SJSA1 (cell line): ENCODE measurements around the gene DGKA. TPM values are rescaled to one million over a fixed set of nuclear protein-coding genes. Genes with fewer than 3 reads are reported as not detected.
"Not testable (repeated sequence)": the region's sequence is repeated elsewhere in the genome, so short reads cannot be mapped to it uniquely, and the experiment has no call there.

Experiments used
- DNase-seq, 2 experiments: peaks; one replicate each; pipeline ENCODE4 v3.0.0-alpha.2; 2015 to 2020; ENCODE audit warnings: low spot score in 2 of 2, low read depth in 1 of 2
- H3K27ac ChIP-seq: fragments of 250-450 bp; sonication (Bioruptor Pico); 2 replicates; pipeline ENCODE4 v1.5.1; 2020; ENCODE audit warnings: mild to moderate bottlenecking, moderate library complexity
- H3K27me3 ChIP-seq: fragments of 250-450 bp; sonication (Bioruptor Pico); replicated peaks from 2 replicates; pipeline ENCODE4 v1.5.1; 2020; ENCODE audit warnings: mild to moderate bottlenecking, moderate library complexity
- H3K36me3 ChIP-seq: fragments of 250-450 bp; sonication (Bioruptor Pico); 2 replicates; pipeline ENCODE4 v1.5.1; 2020; ENCODE audit warnings: mild to moderate bottlenecking
- H3K4me1 ChIP-seq: fragments of 250-450 bp; sonication (Bioruptor Pico); replicated peaks from 2 replicates; pipeline ENCODE4 v1.6.1; 2021; ENCODE audit warnings: mild to moderate bottlenecking
- H3K4me3 ChIP-seq: fragments of 250-450 bp; sonication (Bioruptor Pico); 2 replicates; pipeline ENCODE4 v1.5.1; 2020; ENCODE audit warnings: mild to moderate bottlenecking
- H3K9me3 ChIP-seq: fragments of 250-450 bp; sonication (Bioruptor Pico); replicated peaks from 2 replicates; pipeline ENCODE4 v1.5.1; 2020; ENCODE audit warnings: mild to moderate bottlenecking
- total RNA-seq: library from RNA; depleted of rRNA; stranded (reverse); fragments of >200 nt; shearing (Covaris generic); gene quantifications from 2 replicates; pipeline ENCODE4 v1.2.3, GENCODE V29; 2014

DGKA gene
- total RNA-seq, 1 experiment from 2014 or later = 46.2 TPM

DNA sequence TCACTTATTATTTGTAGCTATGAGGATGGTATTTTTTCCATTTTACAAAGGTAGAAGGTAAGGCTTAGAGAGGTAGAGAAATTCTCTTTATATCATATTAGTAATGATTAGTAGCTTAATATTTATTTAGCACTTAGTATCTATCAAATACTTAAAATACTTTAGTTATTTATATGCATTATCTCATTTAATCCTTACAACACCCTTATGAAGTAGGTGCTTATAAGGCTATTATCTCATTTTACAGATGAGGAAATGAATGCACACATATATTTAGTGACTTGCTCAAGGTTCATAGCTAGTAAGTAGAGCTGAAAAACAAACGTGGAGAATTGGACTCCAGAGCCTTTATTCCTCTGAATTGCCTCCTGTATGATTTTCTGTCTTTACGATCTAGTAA is 53.9 kb downstream of the DGKA start:
- Histone ChIP-seq H3K27ac (no peak overlapping the region), H3K4me3 (no peak overlapping the region), H3K9me3 (no peaks in the 10 kb centered on the region), H3K36me3 (peaks cover 48% of the 10 kb centered on the region), H3K4me1 (no peaks in the 10 kb centered on the region), H3K27me3 (no peaks in the 10 kb centered on the region)
- DNase-seq = no peak

DNA sequence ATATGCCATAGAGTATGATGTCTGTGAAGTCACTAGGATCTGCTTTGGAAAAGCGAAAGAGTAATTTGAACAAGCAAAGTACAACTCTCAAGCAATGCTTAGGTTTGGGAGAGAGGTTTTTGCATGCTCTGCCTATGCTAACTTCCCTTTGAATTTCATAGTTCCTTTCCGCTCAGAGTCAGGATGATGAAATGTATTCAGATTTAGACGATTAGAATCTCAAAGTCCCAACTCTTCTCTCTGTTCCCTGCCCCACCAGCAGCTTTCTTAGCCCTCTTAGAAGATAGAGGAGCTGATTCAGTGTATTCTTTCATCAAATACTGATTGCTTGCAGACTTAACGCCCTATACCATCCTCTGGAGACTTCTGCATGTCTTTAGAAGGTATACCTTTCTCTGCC is 54.4 kb downstream of the DGKA start:
- Histone ChIP-seq H3K9me3 (no peaks in the 10 kb centered on the region), H3K4me1 (no peaks in the 10 kb centered on the region), H3K36me3 (peaks cover 51% of the 10 kb centered on the region), H3K4me3 (no peak overlapping the region), H3K27me3 (no peaks in the 10 kb centered on the region), H3K27ac (no peak overlapping the region)
- DNase-seq = no peak

DNA sequence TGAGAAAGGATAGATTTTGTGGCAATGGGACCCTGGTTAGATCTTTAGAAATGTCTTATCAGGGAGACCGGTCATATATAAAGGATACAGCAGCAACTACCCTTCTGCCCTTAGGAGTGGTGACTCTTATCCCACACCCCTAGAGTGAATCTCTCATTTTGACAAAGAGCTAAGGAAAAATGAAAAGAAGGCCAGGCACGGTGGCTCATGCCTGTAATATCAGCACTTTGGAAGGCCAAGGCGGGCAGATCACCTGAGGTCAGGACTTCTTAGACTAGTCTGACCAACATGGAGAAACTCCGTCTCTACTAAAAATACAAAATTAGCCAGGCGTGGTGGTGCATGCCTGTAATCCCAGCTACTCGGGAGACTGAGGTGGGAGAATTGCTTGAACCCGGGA is 55.0 kb downstream of the DGKA start:
- not testable (repeated sequence) for H3K9me3 ChIP-seq, H3K27me3 ChIP-seq, H3K27ac ChIP-seq, H3K4me3 ChIP-seq, DNase-seq, H3K4me1 ChIP-seq
- H3K36me3 ChIP-seq = peaks cover 51% of the 10 kb centered on the region

DNA sequence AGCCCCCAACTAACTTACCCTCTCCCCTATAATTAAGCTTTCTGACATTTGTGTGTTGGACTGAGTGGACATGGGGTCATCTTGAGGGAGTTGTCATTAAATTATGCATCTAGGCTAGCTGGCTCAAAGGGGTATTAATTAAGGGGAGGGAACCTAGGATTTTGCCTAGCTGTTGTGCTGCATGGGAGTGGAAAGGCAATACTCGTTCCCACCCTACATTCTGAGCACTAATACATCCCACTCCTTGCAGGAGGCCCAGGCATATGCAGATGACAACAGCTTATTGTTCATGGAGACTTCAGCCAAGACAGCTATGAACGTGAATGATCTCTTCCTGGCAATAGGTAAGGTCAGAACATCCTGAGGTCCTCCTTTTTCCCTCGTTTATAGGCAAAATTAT is 60.1 kb downstream of the DGKA start:
- no peaks in the 10 kb centered on the region for H3K27me3 ChIP-seq
- H3K4me3 ChIP-seq = no peak overlapping the region
- H3K27ac ChIP-seq = no peak overlapping the region
- DNase-seq = no peak
- peaks cover 57% of the 10 kb centered on the region for H3K36me3 ChIP-seq
- no peaks in the 10 kb centered on the region for H3K9me3 ChIP-seq
- H3K4me1 ChIP-seq = 0 out of 2 replicates have a peak, but pooled peaks cover 1% of the 10 kb centered on the region

DNA sequence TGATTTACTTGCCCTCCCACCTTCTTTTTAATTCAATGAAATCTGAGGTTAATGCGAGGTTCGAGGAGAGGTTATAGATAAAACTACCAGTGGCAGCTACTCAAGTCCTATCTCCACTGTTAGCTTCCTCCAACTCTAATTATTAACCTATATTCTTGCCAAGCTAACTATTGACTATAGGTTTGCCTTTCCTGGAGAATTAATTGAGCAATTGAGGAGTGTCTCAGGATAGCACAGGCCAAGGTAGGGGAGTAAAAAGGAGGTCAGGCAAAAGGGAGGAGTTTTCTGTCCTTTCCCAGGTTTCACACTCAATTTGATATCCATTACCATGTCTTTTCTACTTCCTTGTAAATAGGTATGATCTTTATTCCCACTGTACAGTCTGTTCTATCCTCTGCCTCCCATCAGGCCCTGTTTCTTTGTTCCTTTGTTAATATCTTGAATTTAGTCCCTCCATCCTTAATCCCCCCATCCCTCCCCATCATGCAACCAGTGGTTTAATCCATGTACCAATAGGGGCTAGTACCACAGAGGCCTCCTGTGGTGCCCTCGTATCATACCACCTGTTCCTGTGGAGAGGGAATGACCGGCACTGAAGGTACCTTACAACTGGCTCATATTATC is 62.4 kb downstream of the DGKA start:
- H3K9me3 ChIP-seq = no peaks in the 10 kb centered on the region
- H3K36me3 ChIP-seq = peaks cover 49% of the 10 kb centered on the region
- no peaks in the 10 kb centered on the region for H3K27me3 ChIP-seq
- no peak for DNase-seq
- H3K4me1 ChIP-seq = 0 out of 2 replicates have a peak, but pooled peaks cover 4% of the 10 kb centered on the region
- no peak overlapping the region for H3K27ac ChIP-seq
- H3K4me3 ChIP-seq = no peak overlapping the region

DNA sequence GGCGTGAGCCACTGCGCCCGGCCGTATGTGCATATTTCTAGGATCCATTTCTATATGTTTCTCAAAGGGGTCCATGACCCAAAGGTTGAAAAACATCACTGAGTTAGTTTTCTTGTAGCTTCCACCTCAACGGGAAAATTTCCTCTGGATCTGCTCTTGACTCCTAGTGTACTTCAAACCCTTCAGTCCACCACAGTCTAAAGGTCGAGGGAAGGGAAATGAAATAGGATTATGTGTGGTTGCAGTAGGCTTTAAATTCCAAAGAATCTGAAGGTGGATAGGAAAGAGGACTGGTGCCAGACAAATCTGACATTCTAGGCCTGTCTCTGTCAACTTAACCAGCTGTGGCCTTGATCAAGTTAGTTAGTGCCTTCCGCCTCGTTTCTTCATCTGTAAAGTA is 64.4 kb downstream of the DGKA start:
- H3K4me3 ChIP-seq = no peak overlapping the region
- no peak overlapping the region for H3K27ac ChIP-seq
- no peak for DNase-seq
- H3K27me3 ChIP-seq = no peaks in the 10 kb centered on the region
- peaks cover 35% of the 10 kb centered on the region for H3K36me3 ChIP-seq
- H3K4me1 ChIP-seq = 0 out of 2 replicates have a peak, but pooled peaks cover 4% of the 10 kb centered on the region
- H3K9me3 ChIP-seq = no peaks in the 10 kb centered on the region

DNA sequence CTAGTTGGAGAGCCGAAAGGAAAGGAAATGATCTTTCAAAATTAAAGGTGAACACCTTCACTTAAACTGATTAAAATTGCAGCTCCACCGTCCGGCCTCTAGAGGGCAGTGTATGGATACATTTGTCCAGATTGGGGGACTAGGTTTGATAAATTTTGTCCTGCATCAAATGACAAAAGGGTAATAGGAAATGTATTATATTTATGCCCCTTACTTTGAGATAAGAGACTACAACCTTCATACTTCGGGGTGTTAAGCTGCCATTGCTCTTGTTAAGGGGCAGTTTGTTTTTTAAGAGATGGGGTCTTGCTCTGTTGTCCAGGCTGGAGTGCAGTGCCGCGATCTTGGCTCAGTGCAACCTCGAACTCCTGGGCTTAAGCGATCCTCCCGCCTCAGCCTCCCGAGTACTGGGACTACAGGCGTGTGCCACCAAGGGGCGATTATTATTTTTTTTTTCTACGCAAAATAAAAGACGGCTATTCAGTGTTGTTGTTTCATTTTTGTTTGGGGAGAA is 65.3 kb downstream of the DGKA start:
- Histone ChIP-seq H3K27me3 (no peaks in the 10 kb centered on the region), H3K4me3 (peak overlapping the region; percentile 46), H3K9me3 (no peaks in the 10 kb centered on the region), H3K27ac (no peak overlapping the region), H3K36me3 (peaks cover 26% of the 10 kb centered on the region), H3K4me1 (0 out of 2 replicates have a peak, but pooled peaks cover 4% of the 10 kb centered on the region)
- DNase-seq = peak; percentile 53 to 66

DNA sequence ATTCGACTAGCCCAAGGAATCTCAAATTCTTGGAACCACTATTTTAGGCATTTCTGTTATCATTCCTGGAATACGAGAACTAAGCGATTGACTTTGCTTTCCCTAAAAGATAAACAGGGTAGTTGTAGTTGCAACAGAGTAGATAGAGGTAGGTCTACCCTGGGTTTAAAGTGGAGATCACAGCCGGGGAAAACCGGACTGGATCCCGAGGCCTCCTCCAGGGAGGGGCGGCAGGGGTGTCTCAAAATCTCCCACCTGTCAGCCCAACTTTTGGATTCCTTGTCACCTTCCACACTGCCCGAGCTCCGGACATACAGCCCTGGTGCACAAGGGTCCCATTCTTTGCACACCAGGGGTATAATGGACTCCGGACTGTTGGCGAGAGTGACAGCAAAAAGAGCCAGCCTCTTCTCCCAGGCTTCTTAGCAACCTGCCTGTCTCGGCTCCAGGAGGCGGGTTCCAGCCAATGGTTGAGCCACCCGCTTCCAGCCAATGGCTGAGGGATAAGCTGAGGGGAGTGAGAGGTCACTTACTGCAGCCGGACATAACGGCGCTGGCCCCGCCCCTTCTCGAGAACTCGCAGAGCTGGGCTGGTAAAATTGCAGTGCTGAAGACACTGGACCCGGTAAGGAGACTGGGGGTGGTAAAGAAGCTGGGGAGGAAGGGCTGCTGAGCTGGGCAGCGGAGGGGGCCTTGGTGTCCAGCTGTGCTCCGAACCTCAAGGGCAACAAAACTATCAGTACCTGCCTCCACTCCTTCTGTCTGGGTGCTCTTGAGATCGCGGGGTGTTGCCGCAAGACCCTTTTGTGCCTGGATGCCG is 66.0 kb downstream of the DGKA start, which contains the start of gene SUOX:
Gene SUOX, plus strand, starts transcription at position 562 of the 820 bp plus-strand sequence. CDS start 4,946 bp downstream, outside the sequence.
- DNase-seq = peak; percentile 90 to 96
- no peak within 1 kb of the TSS for H3K27ac ChIP-seq

DNA sequence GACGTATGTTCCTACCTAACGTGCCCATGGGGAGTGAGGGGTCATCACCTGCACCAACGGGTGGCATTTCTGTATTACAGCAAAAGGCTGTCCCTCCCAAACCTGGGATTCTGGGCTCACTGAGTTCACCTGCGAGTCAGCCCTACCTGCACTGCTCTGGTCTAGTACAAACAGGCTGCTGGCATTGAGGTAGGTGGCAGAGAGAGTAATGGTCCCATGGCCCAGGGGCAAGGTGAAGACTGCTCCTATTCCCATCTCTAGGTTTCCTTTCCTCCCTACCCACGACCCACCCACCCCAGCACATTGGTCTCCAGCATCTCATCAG is 66.5 kb downstream of the DGKA start:
- H3K4me1 ChIP-seq = 0 out of 2 replicates have a peak, but pooled peaks cover 4% of the 10 kb centered on the region
- no peaks in the 10 kb centered on the region for H3K27me3 ChIP-seq
- H3K9me3 ChIP-seq = no peaks in the 10 kb centered on the region
- no peak for DNase-seq
- peak overlapping the region; percentile 46 for H3K4me3 ChIP-seq
- H3K36me3 ChIP-seq = peaks cover 16% of the 10 kb centered on the region
- no peak overlapping the region for H3K27ac ChIP-seq

More for the DNA sequence above, 66.0 kb downstream of the DGKA start, which contains the start of gene SUOX:
- Histone ChIP-seq H3K36me3 (peaks cover 19% of the 10 kb centered on the region), H3K9me3 (no peaks in the 10 kb centered on the region), H3K27me3 (no peaks in the 10 kb centered on the region), H3K4me3 (peak within 1 kb of the TSS; percentile 46), H3K4me1 (0 out of 2 replicates have a peak, but pooled peaks cover 4% of the 10 kb centered on the region)

DNA sequence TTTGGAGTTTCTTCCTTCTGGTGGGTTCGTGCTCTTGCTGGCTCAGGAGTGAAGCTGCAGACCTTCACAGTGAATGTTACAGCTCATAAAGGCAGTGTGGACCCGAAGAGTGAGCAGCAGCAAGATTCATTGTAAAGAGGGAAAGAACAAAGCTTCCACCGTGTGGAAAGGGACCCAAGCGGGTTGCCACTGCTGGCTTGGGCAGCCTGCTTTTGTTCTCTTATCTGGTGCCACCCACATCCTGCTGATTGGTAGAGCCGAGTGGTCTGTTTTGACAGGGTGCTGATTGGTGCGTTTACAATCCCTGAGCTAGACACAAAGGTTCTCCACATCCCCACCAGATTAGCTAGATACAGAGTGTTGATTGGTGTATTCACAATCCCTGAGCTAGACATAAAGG is 68.6 kb downstream of the DGKA start:
- DNase-seq, H3K4me1 ChIP-seq: not testable (repeated sequence)

DNA sequence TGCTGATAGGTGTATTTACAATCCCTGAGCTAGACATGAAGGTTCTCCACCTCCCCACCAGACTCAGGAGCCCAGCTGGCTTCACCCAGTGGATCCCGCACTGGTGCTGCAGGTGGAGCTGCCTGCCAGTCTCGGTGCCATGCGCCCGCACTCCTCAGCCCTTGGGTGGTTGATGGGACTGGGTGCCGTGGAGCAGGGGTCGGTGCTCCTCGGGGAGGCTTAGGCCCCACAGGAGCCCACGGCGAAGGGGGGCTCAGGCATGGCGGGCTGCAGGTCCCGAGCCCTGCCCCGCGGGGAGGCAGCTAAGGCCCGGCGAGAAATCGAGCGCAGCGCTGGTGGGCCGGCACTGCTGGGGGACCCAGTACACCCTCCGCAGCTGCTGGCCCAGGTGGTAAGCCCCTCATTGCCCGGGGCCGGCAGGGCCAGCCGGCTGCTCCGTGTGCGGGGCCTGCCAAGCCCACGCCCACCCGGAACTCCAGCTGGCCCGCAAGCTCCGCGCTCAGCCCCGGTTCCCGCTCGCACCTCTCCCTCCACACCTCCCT is 69.1 kb downstream of the DGKA start:
- H3K9me3 ChIP-seq, DNase-seq, H3K4me3 ChIP-seq, H3K27ac ChIP-seq, H3K36me3 ChIP-seq, H3K27me3 ChIP-seq, H3K4me1 ChIP-seq: not testable (repeated sequence)

More for the DNA sequence above, 68.6 kb downstream of the DGKA start:
- not testable (repeated sequence) for H3K27me3 ChIP-seq, H3K36me3 ChIP-seq, H3K4me3 ChIP-seq, H3K27ac ChIP-seq, H3K9me3 ChIP-seq

DNA sequence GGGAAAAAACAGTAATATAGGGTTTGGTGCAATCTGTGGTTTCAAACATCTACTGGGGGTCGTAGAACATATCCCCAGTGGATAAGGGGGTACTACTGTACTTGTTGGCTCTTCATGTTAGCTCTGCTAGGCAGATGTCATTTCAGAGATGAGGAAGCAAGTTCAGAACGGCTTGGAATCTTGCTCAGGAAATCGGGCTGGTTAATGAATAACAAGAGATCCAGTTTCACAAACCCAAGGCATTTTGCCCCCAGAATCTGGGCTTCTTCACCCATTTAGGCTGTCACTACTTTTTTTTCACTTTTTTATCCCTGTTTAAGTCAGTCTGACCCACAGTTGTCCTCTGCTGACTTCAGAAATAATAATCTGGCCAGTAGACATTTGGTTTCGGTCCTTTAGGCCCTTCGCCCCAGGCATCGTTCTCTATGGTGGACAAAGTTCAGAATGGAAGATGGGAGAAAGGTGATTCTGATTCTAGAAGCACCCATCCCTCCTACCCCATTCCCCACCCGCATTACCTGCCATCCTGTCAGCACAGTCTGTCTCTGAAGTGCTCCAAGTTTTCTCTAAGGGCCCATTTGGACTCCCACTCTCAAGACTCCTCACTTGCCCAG is 70.6 kb downstream of the DGKA start:
- no peak for DNase-seq
- H3K9me3 ChIP-seq = no peaks in the 10 kb centered on the region
- no peaks in the 10 kb centered on the region for H3K4me1 ChIP-seq
- H3K4me3 ChIP-seq = no peak overlapping the region
- H3K27ac ChIP-seq = no peak overlapping the region
- H3K36me3 ChIP-seq = peaks cover 10% of the 10 kb centered on the region
- no peaks in the 10 kb centered on the region for H3K27me3 ChIP-seq

DNA sequence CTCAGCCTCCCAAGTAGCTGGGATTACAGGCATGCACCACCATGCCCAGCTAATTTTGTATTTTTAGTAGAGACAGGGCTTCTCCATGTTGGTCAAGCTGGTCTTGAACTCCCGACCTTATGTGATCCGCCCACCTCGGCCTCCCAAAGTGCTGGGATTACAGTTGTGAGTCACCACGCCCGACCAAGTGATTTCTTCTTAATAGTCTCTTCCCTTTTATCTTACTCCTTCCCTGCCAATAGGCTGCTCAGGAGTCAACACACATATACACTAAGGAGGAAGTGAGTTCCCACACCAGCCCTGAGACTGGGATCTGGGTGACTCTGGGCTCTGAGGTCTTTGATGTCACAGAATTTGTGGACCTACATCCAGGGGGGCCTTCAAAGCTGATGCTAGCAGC is 72.4 kb downstream of the DGKA start:
- not testable (repeated sequence) for H3K4me3 ChIP-seq, DNase-seq

More for the DNA sequence above, 72.4 kb downstream of the DGKA start:
- not testable (repeated sequence) for H3K9me3 ChIP-seq, H3K4me1 ChIP-seq, H3K27me3 ChIP-seq, H3K27ac ChIP-seq, H3K36me3 ChIP-seq
